K562 (cell line): ENCODE data around the gene MAP3K20. TPM values are rescaled to one million over a fixed set of nuclear protein-coding genes. Genes with fewer than 3 reads are reported as not detected.

Source experiments
- ARID3A ChIP-seq: IDR thresholded peaks from 2 replicates; pipeline ENCODE4 v1.6.1; 2012; ENCODE audit warnings: low read depth, low read length, improper control_type of control experiment, borderline replicate concordance
- ARNT ChIP-seq, 2 experiments: fragments of 450-650 bp; IDR thresholded peaks; 2 replicates each; pipeline ENCODE4 v1.6.1; 2016; ENCODE audit warnings: mild to moderate bottlenecking in 1 of 2
- BRD4 ChIP-seq: fragments of 200-600 bp; sonication (generic); IDR thresholded peaks from 2 replicates; pipeline ENCODE4 v1.6.1; 2017; ENCODE audit warnings: inconsistent platforms
- E2F8 ChIP-seq: fragments of 450-650 bp; IDR thresholded peaks from 2 replicates; pipeline ENCODE4 v1.7.1; 2018; ENCODE audit warnings: mild to moderate bottlenecking, low read depth; ENCODE audit not compliant: partially characterized antibody
- L3MBTL2 ChIP-seq: fragments of 450-650 bp; IDR thresholded peaks from 2 replicates; pipeline ENCODE4 v1.6.1; 2016; ENCODE audit warnings: mild to moderate bottlenecking, moderate library complexity
- MTA3 ChIP-seq: fragments of 450-650 bp; formaldehyde crosslinking; IDR thresholded peaks from 2 replicates; pipeline ENCODE4 v1.6.1; 2017; ENCODE audit warnings: mild to moderate bottlenecking, borderline replicate concordance
- ZBTB2 ChIP-seq: fragments of 450-650 bp; IDR thresholded peaks from 2 replicates; pipeline ENCODE4 v1.6.1; 2016; ENCODE audit warnings: antibody characterized with exemption
- ZBTB34 ChIP-seq: fragments of 250-450 bp; sonication (Bioruptor Pico); IDR thresholded peaks from 2 replicates; pipeline ENCODE4 v1.8.0; 2021; ENCODE audit warnings: mild to moderate bottlenecking, moderate library complexity
- ZFP1 ChIP-seq: fragments of 450-650 bp; formaldehyde crosslinking; IDR thresholded peaks from 2 replicates; pipeline ENCODE4 v1.4.0; 2020; ENCODE audit warnings: mild to moderate bottlenecking, mixed read lengths
- ZNF592 ChIP-seq: fragments of 450-650 bp; IDR thresholded peaks from 2 replicates; pipeline ENCODE4 v1.6.1; 2017; ENCODE audit warnings: antibody characterized with exemption, mild to moderate bottlenecking
- polyA plus RNA-seq, 8 experiments: library from polyadenylated mRNA; depleted of rRNA in 4 of 8; stranded (reverse) in 5 of 8; unstranded in 3 of 8; fragments of >200 nt; fragmentation: Nextera tagmentation in 2 of 8; fragmentation: Illumina TruSeq in 1 of 8; extraction: Ambion mirVana in 2 of 8; extraction: Trizol in 1 of 8; gene quantifications; 2 replicates each; pipeline versions ENCODE4 v1.2.1 to v1.2.3, GENCODE V29; 2011 to 2014; ENCODE audit warnings: inconsistent platforms in 1 of 8, missing spikeins in 1 of 8
- total RNA-seq, 7 experiments: library from RNA; depleted of rRNA in 6 of 7; stranded (reverse); fragments of >200 nt in 6 of 7; fragmentation: Illumina TruSeq in 2 of 7; extraction: Trizol in 2 of 7; gene quantifications; 2 replicates each; pipeline versions ENCODE4 v1.2.1 to v1.2.3, GENCODE V29; 2011 to 2021; ENCODE audit warnings: low replicate concordance in 1 of 7

MAP3K20 gene
- total and polyA plus RNA-seq, 9 of the 15 experiments (the other 6 are each of a cell fraction or from before 2014, with no cell fraction given), result 9.8 to 34.2 (median 27.3) TPM

- TF ChIP-seq ARID3A, result 0 out of 2 replicates have a peak, but pooled peaks have one; percentile 13
- peak; percentile 55; the same call in 1 of the 2 replicates for TF ChIP-seq L3MBTL2
- peak; percentile 33 for TF ChIP-seq BRD4
- no peak for TF ChIP-seq ZBTB34 (CRISPR knock-in tag)
- peak; percentile 73 for TF ChIP-seq ZNF592
- TF ChIP-seq MTA3, result 0 out of 2 replicates have a peak, but pooled peaks have one; percentile 14
- TF ChIP-seq ARNT (IDR thresholded peaks at IDR 0.05), result peak in 1 of 2 experiments; percentile 67; a peak in 1 of 4 replicates
- no peak; the same call in 1 of the 2 replicates for TF ChIP-seq ZBTB2
- TF ChIP-seq E2F8, result peak; percentile 16
- TF ChIP-seq ZFP1, result peak; percentile 99
Measured at GRCh38 chr2:173090973-173091660, 15.5 kb downstream of the MAP3K20 start (continued).
